NK-92 (cell line): ENCODE measurements around the gene MAN2B2.
"Not testable (repeated sequence)": the region's sequence is repeated elsewhere in the genome, so short reads cannot be mapped to it uniquely, and the experiment has no call there.

Experiments used
- DNase-seq: peaks from one replicate; lab custom pipeline; 2025; ENCODE audit not compliant: unreplicated experiment; lab: John Stamatoyannopoulos, UW

Gene MAN2B2

GRCh38 chr4:6639137-6639680 is 64.2 kb downstream of the MAN2B2 start:
- DNase-seq, result no peak

GRCh38 chr4:6640292-6641163 is 65.5 kb downstream of the MAN2B2 start, which contains the start of gene MRFAP1:
Gene MRFAP1, plus strand, starts transcription at chr4:6640685. Its CDS starts 178 bp downstream, at chr4:6640863.
- DNase-seq, result peak; percentile 71

GRCh38 chr4:6641164-6641970 is 66.4 kb downstream of the MAN2B2 start:
- no peak for DNase-seq

GRCh38 chr4:6641971-6642320 is 67.0 kb downstream of the MAN2B2 start:
- no peak for DNase-seq

- no peak for DNase-seq
Observed at GRCh38 chr4:6643141-6643847, 68.3 kb downstream of the MAN2B2 start.

- DNase-seq, result no peak
Observed at GRCh38 chr4:6644792-6645530, 70.0 kb downstream of the MAN2B2 start.

- DNase-seq, result no peak
Observed at GRCh38 chr4:6647169-6647568, 72.2 kb downstream of the MAN2B2 start.

GRCh38 chr4:6647582-6648230 is 72.7 kb downstream of the MAN2B2 start:
- DNase-seq, result no peak

- no peak for DNase-seq
Observed at GRCh38 chr4:6649216-6649615, 74.2 kb downstream of the MAN2B2 start.

- not testable (repeated sequence) for DNase-seq
Observed at GRCh38 chr4:6654211-6654610, 79.2 kb downstream of the MAN2B2 start.

- not testable (repeated sequence) for DNase-seq
Observed at GRCh38 chr4:6655291-6655690, 80.3 kb downstream of the MAN2B2 start.

- no peak for DNase-seq
Observed at GRCh38 chr4:6655924-6656323, 80.9 kb downstream of the MAN2B2 start.

- DNase-seq, result no peak
Observed at GRCh38 chr4:6657242-6658208, 82.5 kb downstream of the MAN2B2 start.

GRCh38 chr4:6658209-6658595 is 83.2 kb downstream of the MAN2B2 start:
- DNase-seq, result no peak

GRCh38 chr4:6658597-6659075 is 83.6 kb downstream of the MAN2B2 start:
- no peak for DNase-seq

- DNase-seq, result no peak
Observed at GRCh38 chr4:6659897-6660296, 84.9 kb downstream of the MAN2B2 start.

- DNase-seq, result no peak
Observed at GRCh38 chr4:6660430-6660829, 85.4 kb downstream of the MAN2B2 start.

GRCh38 chr4:6662591-6662990 is 87.6 kb downstream of the MAN2B2 start:
- DNase-seq, result no peak
